ENCODE measurements around the gene IL12RB1. TPM values are rescaled to one million over a fixed set of nuclear protein-coding genes. Genes with fewer than 3 reads are reported as not detected.

The IL12RB1 gene
- total RNA-seq, 1 donor from 2014 or later = not detected

DNA sequence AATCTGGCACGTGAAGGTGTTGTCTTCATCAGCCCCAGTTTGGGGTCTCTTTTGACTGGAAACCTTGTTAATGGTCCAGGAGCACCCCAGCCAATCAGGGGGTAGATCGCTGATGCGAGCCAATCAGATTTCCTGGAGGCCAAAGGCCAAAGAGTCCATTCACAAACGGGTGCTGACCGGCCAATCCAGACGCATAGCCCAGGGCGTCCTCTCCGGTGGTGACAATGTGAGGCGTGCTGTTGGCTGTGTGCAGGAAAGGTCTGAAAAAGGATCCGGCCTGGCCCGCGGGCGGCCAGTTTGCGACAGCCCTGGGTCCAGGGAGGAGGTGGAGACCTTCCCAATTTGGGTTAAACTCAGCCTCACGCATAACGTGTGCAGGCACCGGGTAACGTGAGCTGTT, 14.0 kb upstream of the IL12RB1 start:
- TF ChIP-seq POLR2AphosphoS5 (IDR thresholded peaks at IDR 0.05; ENCODE audit: insufficient read depth in 1 of 2, low read depth in 1 of 2) (no peak), POLR2A (IDR thresholded peaks at IDR 0.05) (no peak)
- TF ChIP-seq, protein P1, sequence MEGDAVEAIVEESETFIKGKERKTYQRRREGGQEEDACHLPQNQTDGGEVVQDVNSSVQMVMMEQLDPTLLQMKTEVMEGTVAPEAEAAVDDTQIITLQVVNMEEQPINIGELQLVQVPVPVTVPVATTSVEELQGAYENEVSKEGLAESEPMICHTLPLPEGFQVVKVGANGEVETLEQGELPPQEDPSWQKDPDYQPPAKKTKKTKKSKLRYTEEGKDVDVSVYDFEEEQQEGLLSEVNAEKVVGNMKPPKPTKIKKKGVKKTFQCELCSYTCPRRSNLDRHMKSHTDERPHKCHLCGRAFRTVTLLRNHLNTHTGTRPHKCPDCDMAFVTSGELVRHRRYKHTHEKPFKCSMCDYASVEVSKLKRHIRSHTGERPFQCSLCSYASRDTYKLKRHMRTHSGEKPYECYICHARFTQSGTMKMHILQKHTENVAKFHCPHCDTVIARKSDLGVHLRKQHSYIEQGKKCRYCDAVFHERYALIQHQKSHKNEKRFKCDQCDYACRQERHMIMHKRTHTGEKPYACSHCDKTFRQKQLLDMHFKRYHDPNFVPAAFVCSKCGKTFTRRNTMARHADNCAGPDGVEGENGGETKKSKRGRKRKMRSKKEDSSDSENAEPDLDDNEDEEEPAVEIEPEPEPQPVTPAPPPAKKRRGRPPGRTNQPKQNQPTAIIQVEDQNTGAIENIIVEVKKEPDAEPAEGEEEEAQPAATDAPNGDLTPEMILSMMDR (IDR thresholded peaks at IDR 0.05) = no peak
- no peaks in the 10 kb centered on the region for H3K27me3 ChIP-seq
- H3K36me3 ChIP-seq = no peaks in the 10 kb centered on the region
- intact Hi-C loops (cut with DNase I) = no loop called here
- no peak overlapping the region for H3K27ac ChIP-seq
- peaks cover 27% of the 10 kb centered on the region for H3K4me1 ChIP-seq
- H3K9me3 ChIP-seq = no peaks in the 10 kb centered on the region
- no peak overlapping the region for H3K4me3 ChIP-seq
- no peak for DNase-seq (ENCODE audit: extremely low spot score in 2 of 2)

DNA sequence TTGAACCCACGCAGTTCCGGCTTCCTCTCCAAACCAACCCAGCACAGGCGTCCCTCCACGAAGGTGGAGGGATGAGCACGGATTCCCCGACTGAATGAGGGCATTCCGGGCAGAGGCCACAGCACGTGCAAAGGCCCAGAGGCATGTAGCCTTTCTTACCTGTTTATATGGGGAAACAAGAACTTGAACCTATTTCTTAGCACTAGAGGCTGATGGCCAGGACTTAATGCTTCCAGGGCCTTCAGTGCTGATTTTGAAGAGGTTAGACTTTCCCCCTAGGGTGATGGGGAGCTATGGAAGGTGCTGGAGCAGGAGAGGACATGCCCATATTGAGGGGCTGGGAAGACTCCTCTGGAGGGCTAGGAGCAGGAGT, 12.9 kb upstream of the IL12RB1 start:
- Histone ChIP-seq H3K27me3 (no peaks in the 10 kb centered on the region), H3K36me3 (no peaks in the 10 kb centered on the region), H3K4me3 (no peak overlapping the region), H3K27ac (no peak overlapping the region), H3K9me3 (no peaks in the 10 kb centered on the region), H3K4me1 (peaks cover 24% of the 10 kb centered on the region)
- intact Hi-C loops (cut with DNase I) = no loop called here
- TF ChIP-seq, protein P1 (IDR thresholded peaks at IDR 0.05) = no peak
- no peak for TF ChIP-seq POLR2A (IDR thresholded peaks at IDR 0.05)
- no peak for TF ChIP-seq POLR2AphosphoS5 (IDR thresholded peaks at IDR 0.05; ENCODE audit: insufficient read depth in 1 of 2, low read depth in 1 of 2)
- DNase-seq (ENCODE audit: extremely low spot score in 2 of 2) = no peak

DNA sequence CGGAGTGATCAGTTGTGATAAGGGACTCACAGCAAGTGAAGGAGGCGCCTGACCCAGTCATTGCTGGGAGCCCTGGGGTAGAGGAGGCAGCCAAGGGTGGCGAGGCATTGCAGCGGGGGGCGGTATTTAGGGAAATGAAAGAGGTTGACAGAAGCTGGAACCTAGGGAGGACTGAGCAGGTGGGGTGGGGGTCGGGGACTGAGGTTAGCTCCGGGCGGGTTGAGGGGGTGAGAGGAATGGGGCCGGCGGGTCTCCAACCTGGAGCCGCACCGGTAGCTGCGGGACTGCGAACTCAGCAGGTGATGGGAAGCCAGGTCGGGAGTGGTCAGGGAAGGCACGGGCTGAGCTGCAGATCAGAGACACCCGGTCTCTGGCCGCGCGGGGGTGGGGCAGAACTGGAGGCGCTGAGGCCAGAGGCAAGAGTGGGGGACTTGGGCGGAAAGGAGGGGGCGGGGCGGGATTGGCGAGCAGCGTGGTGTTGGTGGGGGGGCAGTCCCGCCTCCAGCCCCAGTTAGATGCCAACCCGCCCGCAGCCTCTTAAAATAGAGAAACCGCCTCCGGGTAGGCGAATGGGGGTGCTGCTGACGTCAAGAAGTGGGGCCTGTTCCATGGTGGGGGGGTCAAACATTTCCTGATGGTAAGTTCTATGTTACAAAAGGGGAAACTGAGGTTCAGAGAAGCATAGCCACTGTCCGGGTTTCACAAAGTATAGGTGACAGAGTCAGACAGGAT, 12.3 kb upstream of the IL12RB1 start:
- Histone ChIP-seq H3K4me3 (peak overlapping the region; percentile 15 to 34), H3K27ac (no peak overlapping the region), H3K27me3 (no peaks in the 10 kb centered on the region), H3K4me1 (peaks cover 19% of the 10 kb centered on the region), H3K9me3 (no peaks in the 10 kb centered on the region), H3K36me3 (no peaks in the 10 kb centered on the region)
- no peak for TF ChIP-seq POLR2A (IDR thresholded peaks at IDR 0.05)
- no peak for TF ChIP-seq POLR2AphosphoS5 (IDR thresholded peaks at IDR 0.05; ENCODE audit: insufficient read depth in 1 of 2, low read depth in 1 of 2)
- TF ChIP-seq, protein P1 (IDR thresholded peaks at IDR 0.05) = no peak
- intact Hi-C loops (cut with DNase I) = no loop called here
- DNase-seq (ENCODE audit: extremely low spot score in 2 of 2) = no peak

DNA sequence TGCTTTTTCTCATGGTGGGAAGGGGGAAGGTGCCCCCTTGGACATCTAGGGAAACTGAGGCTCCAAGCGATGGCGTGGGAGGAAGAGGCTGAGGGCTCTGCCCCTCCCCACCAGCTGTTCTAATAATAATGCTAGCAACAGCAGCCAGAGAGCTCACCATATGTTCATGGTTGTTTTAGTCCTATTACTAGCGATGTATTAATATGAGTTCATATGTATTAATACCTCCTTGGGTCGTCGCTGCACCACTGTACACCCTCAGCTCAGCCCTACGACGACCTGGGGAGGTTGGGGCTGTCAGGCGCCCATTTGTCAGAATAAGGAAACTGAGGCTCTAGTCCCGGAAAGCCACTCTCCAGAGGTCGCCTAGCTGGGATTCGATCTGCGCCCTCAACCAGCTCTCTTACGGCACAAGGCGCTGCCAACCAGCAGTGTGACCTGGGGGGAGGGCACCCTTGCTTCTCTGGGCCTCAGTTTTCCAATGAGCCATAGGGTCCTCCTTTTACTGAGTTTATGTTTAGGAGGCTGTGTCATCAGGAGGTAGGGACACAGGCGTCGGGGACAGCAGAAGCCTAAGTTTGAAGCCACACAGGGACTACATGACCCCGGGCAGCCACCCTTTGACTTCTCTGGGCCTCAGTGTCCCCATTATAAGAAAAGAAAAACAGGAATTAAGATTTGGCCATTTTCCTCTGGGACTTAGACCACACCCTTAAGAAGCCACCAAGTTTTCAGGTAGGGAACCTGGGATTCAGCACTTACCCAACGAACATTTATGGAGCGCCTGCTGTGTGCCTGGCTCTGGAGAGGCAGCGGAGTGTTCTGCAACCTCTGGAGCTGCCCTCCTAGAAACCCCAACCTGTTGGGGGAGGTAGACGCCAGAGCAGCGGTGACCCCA, 11.5 kb upstream of the IL12RB1 start:
- Histone ChIP-seq H3K9me3 (no peaks in the 10 kb centered on the region), H3K36me3 (no peaks in the 10 kb centered on the region), H3K4me1 (peaks cover 18% of the 10 kb centered on the region), H3K27ac (peak overlapping the region; percentile 42), H3K4me3 (peak overlapping the region; percentile 33 to 34), H3K27me3 (no peaks in the 10 kb centered on the region)
- TF ChIP-seq POLR2AphosphoS5 (IDR thresholded peaks at IDR 0.05; ENCODE audit: insufficient read depth in 1 of 2, low read depth in 1 of 2) = no peak
- TF ChIP-seq, protein P1 (IDR thresholded peaks at IDR 0.05) = no peak
- no peak for TF ChIP-seq POLR2A (IDR thresholded peaks at IDR 0.05)
- no peak for DNase-seq (ENCODE audit: extremely low spot score in 2 of 2)
- intact Hi-C loops (cut with DNase I) = no loop called here
